HG03565 (cell line): ENCODE data around the gene MCU.

ENCODE experiments used
- ATAC-seq: cut with Tn5 transposase; IDR thresholded peaks from one replicate; pipeline ENCODE4 v1.9.1; 2021; ENCODE audit warnings: mild to moderate bottlenecking, moderate library complexity; ENCODE audit not compliant: unreplicated experiment

Gene MCU

GRCh38 chr10:72834183-72834825 lies 142.4 kb downstream of the MCU start:
- ATAC-seq = no peak

- ATAC-seq = no peak
Observed at GRCh38 chr10:72840319-72840718, 148.4 kb downstream of the MCU start.

DNA sequence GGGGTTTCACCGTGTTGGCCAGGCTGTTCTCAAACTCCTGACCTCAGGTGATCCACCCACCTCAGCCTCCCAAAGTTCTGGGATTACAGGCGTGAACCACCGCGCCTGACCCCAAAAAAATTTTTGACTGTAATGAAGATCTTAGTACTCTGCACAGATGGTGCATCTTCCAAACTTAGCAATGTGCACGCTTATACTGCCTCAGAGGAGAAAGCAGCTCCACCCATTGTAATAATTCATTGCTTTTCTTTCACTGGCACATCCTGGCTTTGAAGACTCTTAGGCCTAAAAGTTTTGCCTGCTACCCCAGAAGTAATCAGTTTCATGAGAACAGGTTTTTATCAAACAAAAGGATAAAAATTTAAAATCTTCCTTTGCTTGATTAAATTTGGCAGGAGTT lies 149.5 kb downstream of the MCU start:
- ATAC-seq = no peak

- no peak for ATAC-seq
Observed at GRCh38 chr10:72842164-72842563, 150.2 kb downstream of the MCU start.

GRCh38 chr10:72846238-72846637 lies 154.3 kb downstream of the MCU start:
- no peak for ATAC-seq

- no peak for ATAC-seq
Observed at GRCh38 chr10:72847681-72848080, 155.7 kb downstream of the MCU start.

- ATAC-seq = no peak
Observed at GRCh38 chr10:72850861-72851260, 158.9 kb downstream of the MCU start.

- no peak for ATAC-seq
Observed at GRCh38 chr10:72851509-72851908, 159.6 kb downstream of the MCU start.

DNA sequence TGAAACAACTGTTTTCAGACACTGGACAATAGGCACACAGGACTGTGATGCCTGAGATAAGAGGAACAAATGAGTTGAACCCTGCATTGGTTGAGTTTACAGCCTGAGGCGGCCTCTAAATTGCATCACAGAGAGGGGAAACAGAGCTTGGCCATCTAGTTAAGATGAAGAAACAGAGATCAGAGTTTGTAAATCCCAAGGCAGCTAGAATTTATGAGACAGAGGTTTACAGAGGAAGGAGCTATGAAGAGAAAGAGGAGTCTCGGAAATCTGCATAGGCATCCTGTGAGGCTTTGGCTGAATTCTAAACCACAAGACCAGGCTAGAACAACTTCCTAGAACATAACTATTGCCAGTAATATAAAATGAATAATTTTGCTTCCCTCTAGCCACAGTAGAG lies 160.6 kb downstream of the MCU start:
- ATAC-seq = no peak

DNA sequence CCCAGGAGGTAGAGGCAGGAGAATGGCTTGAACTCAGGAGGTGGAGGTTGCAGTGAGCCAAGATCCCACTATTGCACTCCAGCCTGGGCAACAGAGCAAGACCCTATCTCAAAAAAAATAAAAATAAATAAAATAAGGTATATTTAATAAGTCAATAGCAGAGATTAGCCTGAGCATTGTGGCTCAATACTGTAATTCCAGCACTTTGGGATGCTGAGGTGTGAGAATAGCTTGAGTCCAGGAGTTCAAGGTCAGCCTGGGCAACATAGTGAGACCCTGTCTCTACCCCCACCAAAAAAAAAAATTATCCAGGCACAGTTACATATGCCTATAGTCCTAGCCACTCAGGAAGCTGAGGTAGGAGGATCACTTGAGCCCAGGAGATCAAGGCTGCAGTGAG lies 163.2 kb downstream of the MCU start:
- no peak for ATAC-seq

GRCh38 chr10:72855790-72856189 lies 163.8 kb downstream of the MCU start:
- ATAC-seq = no peak

GRCh38 chr10:72858067-72858466 lies 166.1 kb downstream of the MCU start:
- no peak for ATAC-seq

DNA sequence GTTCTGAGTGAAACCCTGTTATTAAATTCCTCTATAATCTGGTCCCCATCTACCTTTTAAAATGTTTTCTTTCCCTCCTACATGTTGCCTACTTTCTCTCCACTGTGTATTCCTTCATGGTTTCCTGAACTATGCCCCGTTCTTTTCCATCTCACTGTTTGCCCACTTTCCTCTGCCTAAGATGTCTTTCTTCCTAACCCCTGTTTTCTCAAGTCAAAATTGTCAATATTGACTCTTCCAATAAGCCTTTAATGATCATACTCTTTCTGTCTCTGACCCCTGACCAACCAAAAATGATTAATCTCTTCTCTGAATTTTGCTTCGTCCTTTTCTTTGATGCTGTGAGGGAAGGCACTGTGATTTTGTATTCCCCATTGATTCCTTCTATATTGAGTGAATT lies 171.0 kb downstream of the MCU start:
- ATAC-seq = no peak

GRCh38 chr10:72875250-72876055 lies 183.5 kb downstream of the MCU start:
- ATAC-seq = no peak

- no peak for ATAC-seq
Observed at GRCh38 chr10:72879245-72879644, 187.3 kb downstream of the MCU start.

- ATAC-seq = no peak
Observed at GRCh38 chr10:72881291-72881690, 189.3 kb downstream of the MCU start.

GRCh38 chr10:72883861-72884260 lies 191.9 kb downstream of the MCU start:
- no peak for ATAC-seq

- ATAC-seq = no peak
Observed at GRCh38 chr10:72885953-72886352, 194.0 kb downstream of the MCU start.

- no peak for ATAC-seq
Observed at GRCh38 chr10:72886621-72887020, 194.7 kb downstream of the MCU start.

GRCh38 chr10:72887043-72887442 lies 195.1 kb downstream of the MCU start:
- ATAC-seq = no peak

DNA sequence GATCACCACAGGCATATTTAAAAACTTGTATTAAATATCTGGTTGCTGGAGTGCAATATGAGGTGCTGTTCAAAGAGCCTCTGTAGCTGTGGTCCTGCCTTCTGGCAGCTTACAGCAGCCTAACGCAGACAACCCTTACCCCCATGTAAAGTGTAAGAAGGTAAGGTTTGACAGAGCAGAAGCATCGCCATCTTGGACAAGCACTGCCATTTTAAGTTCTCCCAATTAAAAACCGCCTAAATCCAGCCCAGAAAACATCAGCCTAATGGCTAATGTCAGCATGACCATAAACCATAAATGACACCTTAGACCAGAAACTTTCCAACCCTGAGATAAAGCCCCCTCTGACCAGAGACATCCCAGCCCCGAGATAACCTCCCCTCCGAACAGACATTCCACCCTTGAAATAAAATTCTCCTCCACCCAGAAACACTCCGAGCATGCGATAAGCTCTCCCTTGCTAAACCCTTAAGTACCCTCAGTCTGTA lies 196.3 kb downstream of the MCU start:
- no peak for ATAC-seq

DNA sequence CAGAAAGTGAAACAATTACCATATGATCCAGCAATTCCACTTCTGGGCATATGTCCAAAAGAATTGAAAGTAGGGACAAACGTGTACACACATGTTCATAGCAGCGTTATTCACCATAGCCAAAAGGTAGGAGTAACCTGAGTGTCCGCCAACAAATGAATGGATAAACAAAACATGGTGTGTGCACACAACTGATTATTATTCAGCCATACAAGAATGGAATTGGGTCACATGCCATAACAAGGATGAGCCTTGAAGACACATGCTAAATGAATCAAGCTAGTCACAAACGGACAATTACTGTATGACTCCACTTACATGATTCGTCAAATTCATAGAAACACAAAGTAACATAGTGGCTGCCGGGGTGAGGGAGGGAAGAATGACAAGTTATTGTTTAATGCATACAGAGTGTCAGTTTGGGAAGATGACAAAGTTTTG lies 197.5 kb downstream of the MCU start:
- no peak for ATAC-seq
